Testis (tissue), 2 donors: ENCODE data around the gene POLR2F.

Source experiments
- POLR2A ChIP-seq: fragments of 450-650 bp; IDR thresholded peaks from one replicate; pipeline ENCODE4 v1.6.1; 2017; ENCODE audit warnings: antibody characterized with exemption, mild to moderate bottlenecking, moderate library complexity
- TF ChIP-seq, protein P1 (sequence below), 3 experiments: fragments of 450-650 bp in 2 of 3; fragments of 200-600 bp in 1 of 3; sonication (generic) in 1 of 3; IDR thresholded peaks; one replicate each; pipeline ENCODE4 v1.5.1; 2016 to 2019; ENCODE audit warnings: antibody characterized with exemption in 3 of 3, mild to moderate bottlenecking in 2 of 3, moderate library complexity in 1 of 3

GRCh38 chr22:37925767-37926166 lies 27.7 kb upstream of the POLR2F start:
- TF ChIP-seq, protein P1, sequence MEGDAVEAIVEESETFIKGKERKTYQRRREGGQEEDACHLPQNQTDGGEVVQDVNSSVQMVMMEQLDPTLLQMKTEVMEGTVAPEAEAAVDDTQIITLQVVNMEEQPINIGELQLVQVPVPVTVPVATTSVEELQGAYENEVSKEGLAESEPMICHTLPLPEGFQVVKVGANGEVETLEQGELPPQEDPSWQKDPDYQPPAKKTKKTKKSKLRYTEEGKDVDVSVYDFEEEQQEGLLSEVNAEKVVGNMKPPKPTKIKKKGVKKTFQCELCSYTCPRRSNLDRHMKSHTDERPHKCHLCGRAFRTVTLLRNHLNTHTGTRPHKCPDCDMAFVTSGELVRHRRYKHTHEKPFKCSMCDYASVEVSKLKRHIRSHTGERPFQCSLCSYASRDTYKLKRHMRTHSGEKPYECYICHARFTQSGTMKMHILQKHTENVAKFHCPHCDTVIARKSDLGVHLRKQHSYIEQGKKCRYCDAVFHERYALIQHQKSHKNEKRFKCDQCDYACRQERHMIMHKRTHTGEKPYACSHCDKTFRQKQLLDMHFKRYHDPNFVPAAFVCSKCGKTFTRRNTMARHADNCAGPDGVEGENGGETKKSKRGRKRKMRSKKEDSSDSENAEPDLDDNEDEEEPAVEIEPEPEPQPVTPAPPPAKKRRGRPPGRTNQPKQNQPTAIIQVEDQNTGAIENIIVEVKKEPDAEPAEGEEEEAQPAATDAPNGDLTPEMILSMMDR (IDR thresholded peaks at IDR 0.05): no peak
- no peak for TF ChIP-seq POLR2A
